ENCODE measurements around the gene CRIP1. TPM values are rescaled to one million over a fixed set of nuclear protein-coding genes. Genes with fewer than 3 reads are reported as not detected.

CRIP1 gene
- total RNA-seq, 2 experiments from 2014 or later = 445 to 453 TPM

DNA sequence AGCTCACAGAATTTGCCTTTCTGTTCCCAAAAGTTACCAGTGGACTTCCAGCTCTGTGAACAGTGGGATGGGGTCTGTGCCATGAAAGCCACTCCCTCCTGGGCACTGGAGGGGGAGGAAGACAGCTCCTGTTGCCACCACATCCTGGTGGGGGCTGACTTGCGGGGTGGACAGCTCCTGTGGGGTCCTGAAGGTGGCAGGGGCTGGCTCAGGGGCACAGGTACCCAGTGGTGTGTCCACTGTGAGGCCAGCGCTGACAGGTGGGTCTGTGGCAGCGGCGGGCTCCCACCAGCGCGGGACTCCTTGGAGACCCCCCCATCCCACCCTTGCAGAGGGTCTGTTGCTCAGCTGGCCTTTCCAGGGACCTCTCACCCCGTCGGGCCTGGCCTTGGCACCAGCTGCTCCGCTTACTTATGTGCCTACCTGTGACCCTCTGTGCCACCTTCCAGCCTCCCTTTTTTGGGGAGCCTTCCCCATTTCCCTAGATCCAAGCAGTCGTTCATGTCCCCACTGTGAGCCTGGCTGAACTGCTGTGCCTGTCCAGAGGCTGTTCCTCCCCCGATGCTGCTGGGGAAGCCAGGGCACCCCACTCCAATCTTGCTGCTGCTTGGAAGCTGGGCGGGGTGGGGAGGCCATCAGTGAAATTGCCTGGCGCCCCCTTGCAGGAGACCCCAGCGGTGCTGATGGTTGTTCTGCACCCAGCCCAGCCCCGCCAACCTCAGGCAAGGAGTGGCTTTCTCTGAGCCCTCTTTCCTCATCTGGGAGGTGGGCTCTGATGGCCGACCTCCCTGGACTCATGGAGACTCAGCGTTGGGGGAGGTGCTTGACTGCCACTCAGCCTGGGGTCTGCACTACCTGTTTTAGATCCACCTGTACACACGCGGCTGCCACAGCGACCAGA, 6.5 kb downstream of the CRIP1 start:
- ATAC-seq (ENCODE audit: low read depth) (no peak), DNase-seq (peak; percentile 34)
- Mint-ChIP-seq H3K9me3 (no peaks in the 10 kb centered on the region), H3K4me1 (peaks cover 15% of the 10 kb centered on the region), H3K4me3 (no peak overlapping the region), H3K27me3 (no peaks in the 10 kb centered on the region), H3K36me3 (no peaks in the 10 kb centered on the region), H3K27ac (no peak overlapping the region)
- POLR2A ChIA-PET = interaction anchor here (5.7 kb wide), 1 partner anchor 12 kb away, joined by 118 read pairs; no protein-coding TSS in a partner anchor

DNA sequence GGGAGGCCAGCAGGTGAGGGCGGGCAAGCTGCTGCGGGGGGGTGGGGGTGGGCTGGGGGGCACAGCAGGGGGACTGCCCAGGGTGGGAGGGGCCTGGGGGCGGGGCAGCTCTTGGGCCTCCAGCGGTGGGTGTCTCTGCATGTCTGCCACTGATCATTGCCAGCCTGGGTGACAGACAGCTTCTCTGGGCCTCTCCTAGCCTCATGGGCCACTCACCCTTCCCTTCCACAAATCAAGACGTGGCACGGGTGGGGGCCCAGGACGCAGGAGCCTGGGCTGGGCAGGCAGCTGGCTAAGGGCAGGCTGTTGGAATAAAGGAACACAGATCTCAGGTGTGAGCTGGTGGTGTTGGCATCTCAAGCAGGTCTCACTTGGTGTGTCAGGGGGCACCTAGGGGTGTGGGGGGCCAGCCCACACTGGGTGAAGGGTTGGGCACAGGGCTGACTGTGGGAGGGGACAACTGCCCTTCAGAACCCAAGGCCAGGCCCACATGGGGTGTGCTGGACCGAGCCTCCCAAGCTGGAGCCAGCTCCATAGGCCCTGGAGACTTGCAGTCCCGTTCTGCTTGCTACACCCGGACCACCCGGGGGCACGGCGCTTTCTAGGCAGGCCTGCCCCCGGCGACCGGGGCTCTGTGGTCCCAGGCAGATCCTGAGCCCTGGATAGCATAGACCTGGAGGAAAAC, 7.4 kb downstream of the CRIP1 start:
- no peak overlapping the region for H3K4me3 Mint-ChIP-seq
- POLR2A ChIA-PET = interaction anchor here (5.7 kb wide), 1 partner anchor 12 kb away, joined by 118 read pairs; no protein-coding TSS in a partner anchor
- no peaks in the 10 kb centered on the region for H3K9me3 Mint-ChIP-seq
- H3K27me3 Mint-ChIP-seq = no peaks in the 10 kb centered on the region
- DNase-seq (peak; percentile 28), ATAC-seq (ENCODE audit: low read depth) (no peak)
- H3K36me3 Mint-ChIP-seq = no peaks in the 10 kb centered on the region
- H3K27ac Mint-ChIP-seq = no peak overlapping the region
- H3K4me1 Mint-ChIP-seq = peaks cover 11% of the 10 kb centered on the region

DNA sequence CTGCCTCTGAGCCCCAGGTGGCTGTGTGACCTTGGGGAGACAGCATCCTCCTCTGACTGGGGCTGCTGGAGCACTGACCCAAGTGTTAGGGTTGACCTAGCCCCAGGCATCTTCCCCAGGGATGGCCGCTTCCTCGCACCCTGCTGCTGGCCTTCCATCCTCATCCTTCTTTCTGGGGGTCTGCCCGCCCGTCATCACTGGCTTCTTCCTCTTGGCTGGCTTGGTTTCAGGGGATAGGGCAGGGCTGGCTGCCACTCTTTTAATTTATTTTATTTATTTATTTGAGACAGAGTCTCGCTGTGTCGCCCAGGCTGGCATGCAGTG, 7.9 kb downstream of the CRIP1 start:
- Mint-ChIP-seq H3K4me1 (peaks cover 6% of the 10 kb centered on the region), H3K9me3 (no peaks in the 10 kb centered on the region), H3K4me3 (no peak overlapping the region), H3K27me3 (no peaks in the 10 kb centered on the region), H3K36me3 (no peaks in the 10 kb centered on the region), H3K27ac (no peak overlapping the region)
- DNase-seq (no peak), ATAC-seq (ENCODE audit: low read depth) (no peak)
- POLR2A ChIA-PET = no interaction called here

DNA sequence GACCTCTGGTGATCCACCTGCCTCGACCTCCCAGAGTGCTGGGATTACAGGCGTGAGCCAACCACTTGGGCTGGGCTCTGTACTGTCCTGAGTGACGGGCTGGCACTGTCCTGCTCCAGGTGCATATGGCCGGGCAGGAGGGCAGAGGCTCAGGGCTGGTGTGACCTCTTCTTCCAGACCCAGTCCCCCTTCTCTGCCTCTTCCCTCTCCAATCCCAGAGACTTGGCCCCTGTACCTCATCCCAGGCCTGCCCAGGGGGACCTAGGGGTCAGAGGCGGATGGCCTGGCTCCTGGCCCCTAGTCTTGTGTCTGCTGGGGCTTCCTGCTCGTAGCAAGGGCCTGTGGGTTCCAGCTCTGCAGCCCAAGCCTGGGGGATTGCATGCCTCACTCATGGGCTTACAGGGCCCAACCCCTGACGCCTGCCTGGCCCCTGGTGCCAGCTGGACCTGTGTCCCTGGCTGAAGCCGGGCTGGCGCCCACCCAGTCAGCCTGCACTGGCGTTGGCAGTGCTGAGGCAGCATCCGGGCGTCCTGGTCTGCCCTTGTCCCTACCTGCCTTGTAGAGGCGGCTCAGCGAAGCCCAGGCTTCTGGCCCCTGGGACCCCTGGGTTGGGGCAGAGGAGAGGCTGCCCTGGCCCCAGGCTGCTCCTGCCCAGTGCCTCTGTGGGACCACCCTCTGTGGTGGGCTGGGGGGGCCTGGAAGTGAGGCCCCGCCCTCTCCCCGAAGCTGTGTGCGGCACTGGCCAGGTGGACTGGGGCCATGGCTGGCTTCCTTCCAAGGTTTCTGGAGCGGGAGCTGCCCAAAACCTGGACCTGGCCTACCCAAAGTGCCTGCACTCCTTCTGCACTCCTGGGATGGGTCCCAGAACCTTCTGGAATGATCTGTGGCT, 8.7 kb downstream of the CRIP1 start:
- H3K4me3 Mint-ChIP-seq = no peak overlapping the region
- no peaks in the 10 kb centered on the region for H3K9me3 Mint-ChIP-seq
- ATAC-seq (ENCODE audit: low read depth) (no peak), DNase-seq (no peak)
- no peaks in the 10 kb centered on the region for H3K27me3 Mint-ChIP-seq
- POLR2A ChIA-PET = no interaction called here
- H3K36me3 Mint-ChIP-seq = no peaks in the 10 kb centered on the region
- no peak overlapping the region for H3K27ac Mint-ChIP-seq
- peaks cover 5% of the 10 kb centered on the region for H3K4me1 Mint-ChIP-seq

DNA sequence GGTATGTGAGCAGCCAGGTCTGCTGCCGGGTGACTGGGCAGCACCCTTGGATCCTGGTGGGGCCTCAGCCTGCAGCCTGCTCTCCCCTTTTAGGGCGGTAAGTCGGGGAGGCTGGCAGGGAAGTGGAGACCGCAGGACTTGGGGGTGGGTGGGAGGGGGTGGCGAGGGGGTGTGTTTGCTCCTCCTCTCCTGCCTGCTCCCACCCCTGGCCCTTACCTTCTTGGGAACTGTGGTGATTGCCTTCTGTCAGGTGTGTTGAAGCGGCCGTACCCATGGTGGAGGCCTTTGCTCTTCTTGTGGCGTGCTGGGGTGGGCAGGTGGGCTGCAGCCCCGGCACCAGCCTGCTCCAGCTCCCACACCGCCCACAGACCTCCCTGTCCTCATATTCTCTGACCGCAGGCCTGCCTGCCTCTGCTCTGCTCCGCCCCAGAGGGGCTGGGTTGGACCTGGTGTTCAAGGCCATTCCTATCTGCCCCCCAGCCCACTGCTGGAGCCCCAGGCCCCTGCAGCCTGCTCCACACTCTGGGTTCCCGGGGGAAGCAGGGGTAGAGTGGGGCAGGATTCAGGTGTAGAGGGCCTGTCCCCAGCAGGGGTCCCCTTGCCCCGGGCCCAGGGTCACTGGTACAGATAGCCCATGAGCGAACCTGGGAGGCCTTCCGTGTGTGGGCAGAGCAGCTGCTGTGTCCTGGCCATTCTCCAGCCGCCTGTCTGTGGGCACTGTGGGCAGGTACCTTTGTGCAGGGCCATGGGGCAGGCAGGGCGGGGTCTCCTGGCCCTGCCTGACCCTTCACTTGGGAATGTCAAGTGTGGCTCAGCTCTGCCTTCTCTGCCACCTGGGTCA, 9.5 kb downstream of the CRIP1 start:
- Mint-ChIP-seq H3K4me3 (no peak overlapping the region), H3K27ac (no peak overlapping the region), H3K27me3 (no peaks in the 10 kb centered on the region), H3K36me3 (no peaks in the 10 kb centered on the region), H3K4me1 (peaks cover 5% of the 10 kb centered on the region), H3K9me3 (no peaks in the 10 kb centered on the region)
- DNase-seq (peak; percentile 17), ATAC-seq (ENCODE audit: low read depth) (no peak)
- POLR2A ChIA-PET = no interaction called here

DNA sequence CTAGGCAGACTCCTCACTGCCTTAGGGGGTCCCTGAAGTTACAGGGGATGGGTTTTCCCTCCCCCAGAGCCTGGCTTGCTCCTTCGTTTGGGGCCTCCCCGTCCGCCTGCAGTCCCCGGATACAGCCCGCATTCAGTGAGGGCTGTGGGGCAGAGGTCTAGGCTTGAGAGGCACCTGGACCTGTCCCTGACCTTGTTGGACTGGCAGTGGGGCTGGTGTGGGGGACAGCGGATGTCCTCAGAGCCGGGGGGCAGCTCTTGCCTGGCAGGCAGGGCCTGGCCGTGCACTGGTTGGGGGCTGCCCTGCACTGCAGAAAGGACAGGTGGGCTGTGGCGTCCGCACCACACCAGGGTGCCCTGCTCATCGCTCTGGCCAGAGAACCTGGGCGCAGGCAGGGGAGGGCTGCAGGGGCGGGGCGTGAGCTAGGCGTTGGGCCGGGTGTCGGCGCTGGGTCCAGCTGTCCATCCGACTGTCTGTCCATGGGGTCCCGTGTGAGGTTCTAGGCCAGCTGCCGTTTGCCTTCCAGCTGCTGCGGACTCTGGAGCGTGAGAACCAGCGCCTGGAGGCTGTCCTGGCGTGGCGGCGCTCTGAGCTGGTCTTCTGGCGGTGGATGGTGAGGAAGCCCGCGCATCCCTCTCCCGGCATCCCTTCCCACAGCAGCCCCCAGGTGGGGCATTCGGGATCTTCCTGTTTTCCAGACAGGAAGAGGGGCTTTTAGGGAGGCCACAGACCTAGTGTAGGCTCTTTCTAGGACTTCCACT, 10.3 kb downstream of the CRIP1 start:
- H3K9me3 Mint-ChIP-seq = no peaks in the 10 kb centered on the region
- H3K27me3 Mint-ChIP-seq = no peaks in the 10 kb centered on the region
- H3K4me1 Mint-ChIP-seq = peaks cover 1% of the 10 kb centered on the region
- H3K36me3 Mint-ChIP-seq = no peaks in the 10 kb centered on the region
- POLR2A ChIA-PET = no interaction called here
- H3K27ac Mint-ChIP-seq = no peak overlapping the region
- ATAC-seq (ENCODE audit: low read depth) = no peak
- no peak for DNase-seq
- H3K4me3 Mint-ChIP-seq = no peak overlapping the region

DNA sequence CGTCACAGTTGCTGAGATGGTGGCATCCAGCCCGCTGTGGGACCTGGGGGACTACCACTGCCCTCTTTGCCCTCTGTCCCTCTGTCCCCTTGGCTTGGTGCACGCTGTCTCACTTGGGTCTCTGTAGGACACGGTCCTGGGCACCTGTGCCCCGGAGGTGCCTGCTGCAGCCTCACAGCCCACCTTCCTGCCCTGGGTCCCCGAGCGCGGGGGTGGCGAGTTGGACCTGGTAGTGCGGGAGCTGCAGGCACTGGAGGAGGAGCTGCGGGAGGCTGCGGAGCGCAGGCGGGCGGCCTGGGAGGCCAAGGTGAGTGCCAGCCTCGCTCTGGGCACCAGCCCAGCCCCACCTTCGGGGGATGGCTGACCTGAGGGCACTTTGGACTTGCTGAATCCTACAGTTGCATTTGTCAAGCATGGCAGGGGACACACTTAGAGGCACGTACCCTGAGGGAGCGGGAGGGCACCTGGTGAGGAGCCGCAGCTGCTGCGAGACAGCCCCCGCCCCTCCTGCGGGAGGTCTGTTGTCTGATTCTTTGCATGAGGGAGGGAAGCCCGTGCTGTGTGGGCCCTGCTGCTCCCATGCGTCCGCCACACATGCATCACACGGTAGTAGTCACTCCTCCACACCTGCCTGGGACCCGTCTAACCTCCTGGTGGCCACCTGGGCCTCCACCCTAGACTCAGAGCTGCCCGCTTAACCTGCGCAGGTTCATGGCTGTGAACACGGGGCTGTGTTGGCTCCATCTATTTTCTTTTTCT, 11.2 kb downstream of the CRIP1 start:
- no peaks in the 10 kb centered on the region for H3K4me1 Mint-ChIP-seq
- no peak overlapping the region for H3K27ac Mint-ChIP-seq
- ATAC-seq (ENCODE audit: low read depth) (no peak), DNase-seq (no peak)
- no peak overlapping the region for H3K4me3 Mint-ChIP-seq
- POLR2A ChIA-PET = no interaction called here
- no peaks in the 10 kb centered on the region for H3K9me3 Mint-ChIP-seq
- H3K27me3 Mint-ChIP-seq = no peaks in the 10 kb centered on the region
- no peaks in the 10 kb centered on the region for H3K36me3 Mint-ChIP-seq

DNA sequence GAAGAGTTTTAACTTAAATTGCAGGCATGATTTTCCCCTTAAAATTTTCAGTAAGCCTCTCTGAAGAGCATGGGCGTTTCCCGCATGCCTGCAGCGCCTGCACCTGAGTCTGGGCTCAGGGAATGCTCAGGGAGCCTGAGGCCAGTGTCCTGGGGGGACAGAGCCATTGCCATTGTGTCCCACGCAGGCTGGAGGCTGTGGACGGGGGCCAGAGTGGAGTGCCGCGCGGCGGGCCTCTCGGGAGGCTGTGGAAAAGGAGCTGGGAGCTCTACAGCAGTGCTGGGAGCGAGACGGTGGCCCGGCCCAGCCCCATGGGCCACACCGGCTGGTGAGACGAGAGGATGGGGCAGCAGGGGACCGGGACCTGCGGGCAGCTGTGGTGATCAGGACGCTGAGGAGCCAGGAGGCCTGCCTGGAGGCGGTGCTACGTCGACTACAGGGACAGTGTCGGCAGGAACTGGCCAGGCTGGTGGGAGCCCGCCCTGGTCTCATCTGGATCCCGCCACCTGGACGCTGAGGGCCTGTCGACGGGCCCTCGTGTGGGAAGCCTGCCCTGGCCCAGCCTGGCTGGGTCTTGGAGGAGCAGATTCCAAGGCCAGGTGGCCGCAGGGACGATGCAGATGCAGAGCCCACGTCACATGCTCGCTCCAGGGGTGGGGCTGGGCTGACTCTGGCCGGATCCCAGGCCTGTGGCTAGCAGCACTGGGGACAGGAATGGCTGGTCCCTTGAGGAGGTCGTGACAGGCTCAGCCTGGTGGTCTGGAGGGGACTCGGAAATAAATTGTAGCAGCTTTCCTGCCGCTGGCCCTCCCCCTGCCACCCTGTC, 12.0 kb downstream of the CRIP1 start:
- no peak for DNase-seq
- Mint-ChIP-seq H3K4me1 (no peaks in the 10 kb centered on the region), H3K27me3 (peaks cover 1% of the 10 kb centered on the region), H3K4me3 (no peak overlapping the region), H3K36me3 (no peaks in the 10 kb centered on the region), H3K9me3 (no peaks in the 10 kb centered on the region), H3K27ac (no peak overlapping the region)
- no peak for ATAC-seq (ENCODE audit: low read depth)
- POLR2A ChIA-PET = interaction anchor here (0.7 kb wide), 1 partner anchor 167 kb away, joined by 3 read pairs; no protein-coding TSS in a partner anchor

DNA sequence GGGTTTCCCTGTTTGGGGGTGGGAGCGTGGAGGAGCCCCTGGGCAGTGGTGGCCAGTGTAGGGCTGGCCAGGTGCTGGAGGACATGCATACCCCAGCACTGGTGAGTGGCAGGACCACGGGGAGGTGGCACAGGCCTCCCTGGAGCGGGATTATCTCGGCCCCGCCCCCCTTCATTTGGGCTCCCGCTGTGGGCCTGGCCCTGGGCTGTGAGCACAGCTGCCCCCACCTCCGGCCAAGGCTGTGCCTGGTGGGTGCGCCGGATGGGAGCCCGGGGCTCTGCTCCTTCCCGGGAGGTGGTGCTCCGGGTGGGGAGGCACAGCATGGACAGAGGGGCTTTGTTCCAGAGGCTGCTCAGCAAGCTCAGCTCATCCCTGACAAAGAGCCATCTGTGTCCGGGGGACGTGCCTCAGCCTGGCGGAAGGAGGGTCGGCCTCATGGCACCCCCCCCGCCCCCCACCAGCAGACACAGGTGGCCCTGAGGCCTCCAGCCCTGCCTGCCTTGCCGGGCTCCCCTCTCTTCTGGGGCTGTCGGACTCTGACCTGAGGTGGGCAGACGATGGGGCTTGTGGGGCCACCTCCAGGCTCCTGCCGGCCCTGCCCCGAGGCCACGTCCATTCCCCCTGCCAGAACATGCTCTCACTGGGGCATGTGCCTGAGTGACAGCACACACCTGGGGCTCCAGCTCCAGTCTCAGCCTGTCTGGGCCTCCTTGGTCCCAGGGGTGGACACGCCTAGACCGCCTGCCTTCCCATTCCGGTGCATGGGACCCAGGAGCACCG, 12.8 kb downstream of the CRIP1 start:
- H3K4me1 Mint-ChIP-seq = no peaks in the 10 kb centered on the region
- no peak overlapping the region for H3K4me3 Mint-ChIP-seq
- peaks cover 2% of the 10 kb centered on the region for H3K27me3 Mint-ChIP-seq
- no peaks in the 10 kb centered on the region for H3K9me3 Mint-ChIP-seq
- ATAC-seq (ENCODE audit: low read depth) (no peak), DNase-seq (no peak)
- POLR2A ChIA-PET = interaction anchor here (0.7 kb wide), 1 partner anchor 168 kb away, joined by 3 read pairs; no protein-coding TSS in a partner anchor
- no peaks in the 10 kb centered on the region for H3K36me3 Mint-ChIP-seq
- H3K27ac Mint-ChIP-seq = no peak overlapping the region

DNA sequence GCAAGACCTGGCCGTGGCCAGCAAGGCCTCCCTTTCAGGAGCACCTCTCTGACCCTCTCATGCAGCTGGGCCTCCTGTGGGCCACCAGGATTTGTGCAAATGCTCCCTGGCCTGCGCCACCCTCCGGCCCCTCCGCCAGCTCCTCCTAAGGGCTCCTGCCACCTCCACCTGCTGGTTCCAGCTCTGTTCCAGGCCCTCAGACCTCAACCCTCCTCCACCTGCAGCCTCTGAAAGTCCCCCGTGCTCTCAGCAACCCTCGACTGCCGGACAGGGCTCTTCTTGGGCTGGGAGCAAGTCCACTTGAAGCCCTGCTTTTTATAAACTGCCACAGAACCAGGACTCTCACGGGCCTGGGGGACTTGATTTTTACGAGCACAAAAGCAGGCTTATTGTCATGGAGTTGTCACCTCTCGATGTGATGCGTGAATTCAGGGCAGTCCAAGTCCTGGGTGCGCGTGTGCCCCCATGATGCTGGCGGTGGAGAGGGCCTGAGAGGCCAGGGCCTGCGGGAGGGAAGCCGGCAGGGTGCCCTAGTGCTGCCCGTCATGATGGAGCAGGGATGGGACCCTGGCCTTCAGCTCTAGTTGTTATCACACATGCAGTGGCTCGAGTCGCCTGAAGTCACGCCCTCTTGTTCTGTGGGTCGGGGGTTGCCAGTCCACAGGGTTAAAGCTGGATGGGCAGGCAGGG, 13.5 kb downstream of the CRIP1 start:
- Mint-ChIP-seq H3K27me3 (peaks cover 2% of the 10 kb centered on the region), H3K4me1 (no peaks in the 10 kb centered on the region), H3K9me3 (no peaks in the 10 kb centered on the region), H3K4me3 (no peak overlapping the region), H3K36me3 (no peaks in the 10 kb centered on the region), H3K27ac (no peak overlapping the region)
- ATAC-seq (ENCODE audit: low read depth) (no peak), DNase-seq (peak; percentile 28)
- POLR2A ChIA-PET = interaction anchor here (2.0 kb wide), 1 partner anchor 9 kb away, joined by 7 read pairs; the partner anchor contains the start of gene TEDC1

Measured in activated naive CD8-positive, alpha-beta T cell treated with anti-CD3 and anti-CD28 coated beads, Interleukin-2, amount 10 ng/mL, durations not matched to agents 7 days and 5 days (primary cell).